Sciatic nerve (tissue), 2 donors: ENCODE measurements around the gene NRG3. TPM values are rescaled to one million over a fixed set of nuclear protein-coding genes. Genes with fewer than 3 reads are reported as not detected.
A peak's percentile ranks its signal among the peaks of the same experiment; 100 is the strongest.

ENCODE experiments used
- ATAC-seq: fragments of 200-7000 bp; cut with Tn5 transposase; one replicate; pipeline ENCODE4 v1.9.1; 2020; ENCODE audit warnings: mild to moderate bottlenecking, moderate library complexity
- DNase-seq: peaks from one replicate; pipeline ENCODE4 v3.0.0-alpha.2; 2020; ENCODE audit warnings: low spot score
- intact Hi-C: fragments of 100-400 bp; cut with DNase I; formaldehyde crosslinking; loops from one replicate; pipeline ENCODE4 v1.14.2; 2022
- total RNA-seq: library from RNA; stranded (reverse); fragmentation: NEBNext Ultra II Directional; extraction: Animal tissue kit (Norgen Biotek cat#: 25700); gene quantifications from one replicate; pipeline ENCODE4 v1.2.1, GENCODE V29; 2021
- donor health status: DM: no; HTN: no; CAD: no.
- donor health status: DM: no; HTN: no; CAD: no.

NRG3 gene
- total RNA-seq, 1 donor from 2014 or later, result 1.4 TPM

- DNase-seq (no peak), ATAC-seq (no peak)
- intact Hi-C loops, result no loop called here
These were observed 296.9 kb downstream of the NRG3 start for GRCh38 chr10:82171899-82172298.

GRCh38 chr10:82176587-82176986, 301.6 kb downstream of the NRG3 start:
- ATAC-seq, result no peak
- intact Hi-C loops, result no loop called here
- DNase-seq, result no peak

GRCh38 chr10:82190432-82191260, 315.7 kb downstream of the NRG3 start:
- intact Hi-C loops, result no loop called here
- ATAC-seq, result no peak

GRCh38 chr10:82191653-82192052, 316.7 kb downstream of the NRG3 start:
- ATAC-seq (no peak), DNase-seq (no peak)
- intact Hi-C loops, result no loop called here

More at GRCh38 chr10:82190432-82191260, 315.7 kb downstream of the NRG3 start:
- no peak for DNase-seq

- ATAC-seq (no peak), DNase-seq (no peak)
- intact Hi-C loops, result no loop called here
These were observed 317.7 kb downstream of the NRG3 start for GRCh38 chr10:82192665-82193064.

GRCh38 chr10:82194419-82194818, 319.4 kb downstream of the NRG3 start:
- intact Hi-C loops, result no loop called here
- no peak for ATAC-seq
- no peak for DNase-seq

- no peak for DNase-seq
- ATAC-seq, result no peak
- intact Hi-C loops, result no loop called here
These were observed 331.8 kb downstream of the NRG3 start for GRCh38 chr10:82206831-82207230.

- ATAC-seq, result no peak
- intact Hi-C loops, result no loop called here
- DNase-seq, result no peak
These were observed 333.7 kb downstream of the NRG3 start for GRCh38 chr10:82208726-82209125.

- intact Hi-C loops, result no loop called here
- DNase-seq, result no peak
- no peak for ATAC-seq
These were observed 335.3 kb downstream of the NRG3 start for GRCh38 chr10:82210331-82210730.

- no peak for DNase-seq
- intact Hi-C loops, result no loop called here
- peak; percentile 28 for ATAC-seq
These were observed 336.4 kb downstream of the NRG3 start for GRCh38 chr10:82211346-82211745.

- ATAC-seq, result no peak
- intact Hi-C loops, result no loop called here
- DNase-seq, result no peak
These were observed 337.8 kb downstream of the NRG3 start for GRCh38 chr10:82212753-82213152.

- DNase-seq, result no peak
- no peak for ATAC-seq
- intact Hi-C loops, result no loop called here
These were observed 338.8 kb downstream of the NRG3 start for GRCh38 chr10:82213784-82214183.

- DNase-seq (no peak), ATAC-seq (no peak)
- intact Hi-C loops, result no loop called here
These were observed 346.1 kb downstream of the NRG3 start for GRCh38 chr10:82221056-82221455.

GRCh38 chr10:82221601-82222149, 346.7 kb downstream of the NRG3 start:
- no peak for ATAC-seq
- intact Hi-C loops, result no loop called here
- DNase-seq, result no peak

- intact Hi-C loops, result no loop called here
- DNase-seq (no peak), ATAC-seq (no peak)
These were observed 353.7 kb downstream of the NRG3 start for GRCh38 chr10:82228701-82229100.

GRCh38 chr10:82234173-82234572, 359.2 kb downstream of the NRG3 start:
- ATAC-seq (no peak), DNase-seq (no peak)
- intact Hi-C loops, result no loop called here

- intact Hi-C loops, result no loop called here
- no peak for ATAC-seq
- no peak for DNase-seq
These were observed 361.2 kb downstream of the NRG3 start for GRCh38 chr10:82236084-82236731.

- no peak for ATAC-seq
- intact Hi-C loops, result no loop called here
- no peak for DNase-seq
These were observed 363.3 kb downstream of the NRG3 start for GRCh38 chr10:82238291-82238690.

GRCh38 chr10:82240408-82240807, 365.4 kb downstream of the NRG3 start:
- DNase-seq (no peak), ATAC-seq (no peak)
- intact Hi-C loops, result no loop called here

- intact Hi-C loops, result no loop called here
- no peak for ATAC-seq
These were observed 367.8 kb downstream of the NRG3 start for GRCh38 chr10:82242778-82243177.

More at GRCh38 chr10:82242778-82243177, 367.8 kb downstream of the NRG3 start:
- no peak for DNase-seq
